Medulla oblongata (tissue), 1 donor: ENCODE data around the gene TIMP4.

Experiments used
- DNase-seq: peaks from one replicate; pipeline ENCODE4 v3.0.0-alpha.2; 2015; ENCODE audit errors: extremely low spot score

The TIMP4 gene

DNA sequence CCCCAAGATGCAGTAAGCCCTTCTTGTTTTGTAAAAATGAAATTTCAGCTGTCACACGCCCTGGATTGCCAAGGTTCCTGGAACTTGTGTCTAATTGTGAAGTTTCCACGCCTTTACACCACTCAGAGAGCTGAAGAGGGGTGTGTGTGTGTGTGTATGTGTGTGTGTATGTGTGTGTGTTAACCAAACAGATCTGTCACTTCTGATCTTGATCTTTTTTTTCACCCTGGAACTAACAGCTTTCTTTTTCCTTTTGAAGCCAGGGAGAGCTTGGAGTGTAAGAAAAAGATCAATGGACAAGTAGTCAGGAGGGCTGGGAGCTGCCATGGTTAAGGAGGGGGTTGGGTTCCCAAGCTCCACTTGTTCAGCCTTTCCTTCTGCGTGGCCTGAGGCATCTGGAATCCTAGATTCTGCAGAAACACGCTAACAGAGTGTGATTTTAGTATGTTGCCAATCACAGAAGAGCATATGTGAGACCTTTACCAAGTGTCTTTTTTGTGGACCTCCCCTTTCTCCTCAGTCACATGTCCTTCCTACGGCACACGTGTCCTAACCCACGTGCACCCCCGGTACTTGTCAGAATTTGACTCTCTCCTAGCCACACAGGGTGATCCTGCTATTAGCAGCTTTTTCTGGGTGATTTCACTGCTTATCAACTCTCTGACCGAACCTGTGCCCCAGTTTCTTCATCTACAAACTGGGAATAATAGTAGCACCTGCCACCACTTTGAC, 11.5 kb downstream of the TIMP4 start:
- DNase-seq, result no peak

DNA sequence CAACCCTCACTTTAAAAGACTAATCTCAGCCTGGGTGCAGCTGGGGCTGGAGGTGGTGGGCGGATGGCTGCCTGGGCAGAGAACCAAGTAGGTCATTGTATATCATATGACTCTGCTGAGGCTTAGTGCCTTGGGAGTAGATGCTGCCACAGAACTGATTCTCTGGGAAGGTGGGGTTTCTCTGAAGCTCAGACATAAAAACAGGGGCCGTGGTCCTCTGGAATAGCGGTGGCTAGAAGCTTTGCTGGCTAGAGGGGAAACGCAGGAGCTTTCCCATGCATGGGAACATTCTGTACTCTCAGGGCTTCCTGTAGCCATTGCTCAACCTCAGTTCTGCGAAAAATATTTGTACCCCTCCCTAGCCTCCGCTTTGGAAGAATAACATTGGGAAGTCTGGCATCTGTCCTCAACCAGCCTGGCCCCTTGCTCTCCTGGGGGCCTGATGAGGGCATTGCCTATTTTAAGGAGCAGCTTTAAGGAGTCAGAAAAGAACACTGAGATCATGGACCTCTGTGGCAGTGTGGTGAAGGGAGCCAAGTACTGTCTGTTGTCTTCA, 14.7 kb downstream of the TIMP4 start:
- peak; percentile 21 for DNase-seq

DNA sequence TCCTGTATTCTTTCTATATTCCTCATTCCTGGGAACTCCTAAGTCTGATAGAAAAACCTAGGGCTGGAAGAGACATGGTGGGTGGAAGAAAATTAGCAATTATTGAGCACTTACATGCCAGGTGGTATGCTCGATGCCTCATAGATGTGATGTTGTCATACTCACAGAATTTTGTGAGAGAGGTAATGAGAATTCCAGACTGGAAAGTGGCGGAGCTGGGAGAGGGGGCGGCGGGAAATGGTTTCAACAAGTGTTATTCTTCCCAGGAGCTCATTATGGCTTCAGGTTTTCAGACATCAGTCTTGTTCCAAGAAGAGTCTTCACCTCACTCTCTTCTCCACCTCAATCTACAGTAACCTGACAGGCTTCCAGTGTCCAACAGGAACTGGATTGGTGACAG, 16.2 kb downstream of the TIMP4 start:
- no peak for DNase-seq

DNA sequence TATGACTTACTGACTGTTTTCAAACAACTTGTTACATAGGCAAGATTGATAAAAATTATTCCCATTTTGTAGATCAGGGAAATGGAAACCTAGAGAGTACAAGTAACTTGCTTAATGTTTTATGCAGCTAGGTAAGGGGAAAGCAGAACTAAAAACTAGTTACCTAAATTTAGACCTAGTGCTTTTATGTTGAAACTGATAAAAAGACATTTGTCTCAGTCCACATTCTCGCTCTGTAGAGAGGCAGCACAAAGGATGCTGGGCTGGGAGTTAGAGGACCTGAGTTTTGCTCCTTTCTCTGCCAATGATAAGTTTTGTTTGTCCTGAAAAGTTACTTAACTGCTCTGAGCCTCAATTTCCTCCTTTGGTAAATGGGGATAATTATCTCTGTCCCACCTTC, 17.4 kb downstream of the TIMP4 start:
- no peak for DNase-seq

DNA sequence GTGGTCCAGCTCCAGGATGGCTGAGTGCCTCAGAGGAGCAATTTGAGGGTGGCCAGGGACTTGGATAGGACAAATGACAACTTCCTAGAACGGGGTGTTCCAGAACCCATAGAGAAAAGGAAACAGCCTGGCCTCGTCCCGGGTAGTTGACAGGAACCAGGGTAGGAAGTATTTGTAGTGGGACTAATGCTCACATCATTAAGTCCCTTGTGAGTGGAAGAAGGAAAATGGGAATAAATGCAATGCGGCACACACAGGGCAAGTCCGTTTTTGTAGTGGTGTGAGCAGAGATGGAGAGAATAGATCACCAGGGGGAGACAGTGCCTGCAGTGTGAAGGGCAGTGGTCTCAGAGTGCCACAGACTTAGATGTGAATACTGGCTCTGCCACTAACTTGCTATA, 19.6 kb downstream of the TIMP4 start:
- DNase-seq, result peak; percentile 34

DNA sequence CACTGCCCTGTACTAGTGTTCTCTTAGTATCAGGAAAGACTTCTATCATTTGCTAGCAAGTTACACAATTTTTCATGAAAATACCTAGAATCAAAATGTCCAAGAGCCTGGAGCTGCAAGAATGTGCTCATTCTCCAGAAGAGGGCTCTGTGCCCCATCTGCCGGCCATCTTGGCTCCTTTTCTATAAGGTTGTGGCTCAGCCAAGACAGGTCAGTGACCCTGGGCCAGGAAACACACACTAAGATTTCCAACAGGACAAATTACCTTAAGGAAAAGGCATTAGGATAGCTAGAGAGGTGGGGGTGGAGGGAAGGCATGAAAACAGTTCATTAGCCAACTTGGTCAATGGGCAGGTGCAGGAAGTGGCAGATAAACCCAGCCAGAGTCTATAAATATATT, 20.7 kb downstream of the TIMP4 start:
- no peak for DNase-seq

DNA sequence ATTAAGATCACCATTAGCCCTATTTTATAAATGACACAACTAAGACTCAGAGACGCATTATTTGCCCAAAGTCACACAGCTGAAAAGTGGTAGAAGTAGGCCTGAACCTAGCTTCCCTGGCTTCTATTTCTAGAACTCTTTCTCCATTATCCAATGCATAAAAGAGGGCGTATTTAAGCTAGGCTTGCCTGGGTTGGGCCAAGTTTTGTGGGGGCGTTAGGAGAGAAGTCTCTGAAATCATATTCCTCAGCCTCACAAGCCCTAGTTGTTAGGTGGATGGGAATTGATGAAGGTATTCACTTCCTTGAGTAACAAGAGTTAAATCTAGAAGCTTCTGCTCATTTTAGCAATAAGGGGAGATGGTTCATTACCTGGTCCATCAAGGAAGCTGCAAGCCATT, 22.3 kb downstream of the TIMP4 start:
- DNase-seq, result no peak

DNA sequence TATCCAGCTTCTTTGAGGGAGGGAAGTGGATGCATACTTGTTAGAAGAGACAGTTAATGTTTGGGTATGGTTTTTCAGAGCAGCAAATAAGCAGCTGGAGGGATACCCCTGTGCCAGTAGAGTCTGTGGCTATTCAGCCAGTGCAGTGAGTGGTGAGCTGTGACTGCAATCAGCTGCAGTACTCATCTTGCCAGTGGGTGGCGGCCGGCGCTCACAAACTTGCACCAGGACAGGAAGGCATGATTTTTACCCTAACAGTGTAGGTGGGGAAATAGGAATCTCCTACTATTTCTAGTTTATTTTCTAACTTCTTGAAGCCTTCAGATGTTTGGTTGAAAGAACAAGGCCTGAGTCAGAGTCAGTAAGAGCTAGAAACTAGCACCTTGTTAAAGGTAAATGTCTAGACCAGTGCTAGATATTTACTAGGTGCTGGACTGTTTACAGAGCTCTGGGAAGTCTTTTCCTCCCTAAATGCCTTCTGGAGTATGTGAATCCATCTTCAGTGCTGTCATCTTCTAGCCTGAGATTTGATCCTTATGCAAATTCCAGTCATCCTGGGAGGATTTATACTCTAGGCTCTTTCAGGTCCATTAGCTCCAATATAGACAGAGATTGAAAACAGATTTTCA, 23.6 kb downstream of the TIMP4 start:
- peak; percentile 72 for DNase-seq

DNA sequence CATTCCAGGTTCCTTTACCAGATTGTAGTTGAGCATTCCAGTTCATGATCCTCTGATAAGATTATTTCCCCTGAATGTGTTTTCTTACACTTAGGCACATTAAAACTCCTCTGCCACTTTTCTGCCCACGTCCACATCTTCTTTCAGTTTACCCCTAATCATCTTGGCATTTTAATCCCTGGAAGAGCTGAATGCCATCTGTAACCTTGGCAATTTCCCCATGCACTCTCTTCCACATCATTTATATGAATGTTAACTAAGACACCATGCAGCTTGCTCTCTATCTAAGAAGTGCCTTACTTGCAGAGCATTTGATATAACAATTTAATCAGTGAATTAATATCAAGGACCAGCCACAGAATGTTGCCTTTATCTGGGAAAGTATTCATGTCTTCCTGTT, 25.8 kb downstream of the TIMP4 start:
- DNase-seq, result no peak

DNA sequence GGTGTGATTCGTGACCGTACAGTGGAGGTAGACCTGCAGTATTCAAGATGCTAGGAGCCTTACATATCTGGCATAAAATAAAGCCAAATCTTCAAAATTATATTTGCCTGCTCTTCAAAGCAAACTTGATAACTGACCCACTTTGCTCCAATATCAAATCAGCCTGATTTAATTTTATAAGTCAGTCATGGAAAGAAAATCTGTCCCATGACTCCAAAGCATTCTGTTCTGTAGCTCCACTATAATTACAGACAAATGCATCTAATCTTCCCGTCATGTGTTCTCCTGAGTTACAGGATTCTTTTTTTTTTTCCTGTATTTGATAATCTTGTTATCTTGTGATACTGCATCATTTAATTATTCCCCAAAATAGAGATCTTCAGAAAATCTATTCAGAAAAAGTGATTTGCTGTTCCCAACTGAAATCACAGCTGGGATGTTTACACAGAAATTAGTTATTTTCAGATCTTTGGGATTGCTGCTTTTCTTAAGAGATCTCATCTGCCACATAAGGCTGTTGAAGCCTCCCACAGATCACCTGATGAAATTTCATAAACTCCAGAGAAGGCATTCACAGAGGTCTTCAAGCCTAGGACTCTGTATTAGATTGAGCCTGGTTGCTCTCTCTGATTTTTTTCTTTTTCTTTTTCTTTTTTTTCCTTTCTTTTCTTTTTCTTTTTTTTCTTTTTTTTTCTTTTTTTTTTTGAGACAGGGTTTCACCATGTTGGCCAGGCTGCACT, 27.2 kb downstream of the TIMP4 start:
- no peak for DNase-seq

DNA sequence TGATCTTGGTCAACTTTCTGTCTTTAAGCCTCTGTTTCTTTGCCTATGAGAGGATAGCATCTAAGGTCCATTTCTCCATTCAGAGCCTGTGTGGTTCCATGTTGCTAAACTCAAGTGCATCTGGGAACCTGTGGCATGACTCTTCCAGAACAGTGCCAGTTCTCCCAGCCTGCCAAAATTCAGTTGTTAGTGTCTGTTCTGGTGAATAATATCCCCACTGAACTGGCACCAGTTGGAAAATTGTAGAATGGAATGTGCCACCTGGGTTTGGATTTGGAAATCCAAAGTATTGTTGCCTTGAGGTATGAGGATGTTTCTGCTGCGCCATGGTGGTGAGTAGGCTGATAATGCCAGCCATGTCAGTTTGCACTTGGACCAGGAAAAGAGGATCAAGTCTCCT, 31.3 kb downstream of the TIMP4 start:
- DNase-seq, result no peak

DNA sequence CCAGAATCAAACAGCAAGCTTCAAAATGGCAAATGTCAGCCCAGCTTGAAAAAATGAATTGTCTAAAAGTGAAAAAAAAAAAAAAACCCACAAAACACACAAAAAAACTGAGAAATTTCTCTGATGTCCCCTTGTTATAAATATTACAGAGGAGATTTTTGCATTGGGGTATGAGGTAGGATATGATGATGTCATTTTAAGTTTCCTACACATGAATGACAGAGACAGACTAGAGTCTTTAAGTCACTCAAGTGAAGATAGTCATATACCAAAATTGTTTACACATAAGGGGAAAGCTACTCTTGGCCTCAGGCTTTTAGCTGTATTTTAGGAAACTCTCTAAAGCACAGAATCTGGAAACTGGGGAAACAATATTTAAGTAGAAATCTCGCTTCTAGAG, 32.9 kb downstream of the TIMP4 start:
- no peak for DNase-seq

DNA sequence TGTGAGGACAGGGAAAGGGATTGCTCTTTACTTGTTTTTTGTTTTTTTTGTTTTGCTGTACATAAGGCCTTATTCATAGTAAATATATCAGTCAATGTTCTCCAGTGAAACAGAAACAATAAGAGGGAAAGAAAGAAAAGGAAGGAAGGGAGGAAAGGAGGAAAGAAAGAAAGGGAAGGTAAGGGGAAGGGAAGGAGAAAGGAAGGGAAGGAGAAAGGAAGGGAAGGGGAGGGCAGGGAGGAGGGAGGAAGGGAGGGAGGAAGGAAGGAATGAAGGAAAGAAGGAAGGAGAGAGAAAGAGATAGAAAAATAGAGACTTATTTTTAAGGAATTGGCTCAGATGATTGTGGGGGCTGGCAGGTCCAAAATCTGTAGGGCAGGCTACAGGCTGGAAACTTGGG, 37.2 kb downstream of the TIMP4 start:
- no peak for DNase-seq

DNA sequence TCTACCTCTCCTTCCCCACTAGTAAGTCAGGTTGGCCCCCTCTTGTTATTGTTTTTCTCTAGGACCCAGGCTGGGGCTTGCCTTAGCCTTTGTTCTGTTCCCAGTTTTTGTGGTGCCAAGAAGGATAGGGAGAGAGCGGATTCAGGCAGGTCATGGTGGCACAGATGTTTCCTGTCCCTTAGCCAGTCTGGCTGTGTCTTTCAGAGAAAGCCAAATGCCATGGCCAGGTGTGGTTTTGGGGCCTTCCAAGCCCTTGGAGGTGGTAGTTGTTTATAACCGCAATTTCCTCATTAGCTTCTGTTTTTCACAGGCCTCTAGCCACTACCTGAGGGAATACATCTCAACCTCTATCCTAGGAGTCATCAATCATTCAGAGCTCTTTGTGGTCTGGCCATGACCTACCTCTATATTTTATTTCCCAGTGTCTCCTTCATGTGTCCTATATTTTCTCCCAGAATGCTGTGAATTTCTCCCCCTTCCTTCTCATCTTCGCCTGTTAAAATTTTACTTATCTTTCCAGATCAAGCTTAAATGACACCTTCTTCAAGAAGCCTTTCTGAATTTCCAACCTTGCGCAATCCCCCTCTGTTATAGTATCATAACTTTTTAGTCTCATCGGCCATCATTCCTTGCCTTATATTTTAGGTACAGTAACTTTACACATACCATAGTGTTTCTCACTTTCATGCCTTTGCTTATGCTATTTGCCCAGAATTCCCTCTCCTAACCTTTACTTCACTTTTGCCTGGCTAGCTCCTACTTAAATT, 38.2 kb downstream of the TIMP4 start:
- no peak for DNase-seq

DNA sequence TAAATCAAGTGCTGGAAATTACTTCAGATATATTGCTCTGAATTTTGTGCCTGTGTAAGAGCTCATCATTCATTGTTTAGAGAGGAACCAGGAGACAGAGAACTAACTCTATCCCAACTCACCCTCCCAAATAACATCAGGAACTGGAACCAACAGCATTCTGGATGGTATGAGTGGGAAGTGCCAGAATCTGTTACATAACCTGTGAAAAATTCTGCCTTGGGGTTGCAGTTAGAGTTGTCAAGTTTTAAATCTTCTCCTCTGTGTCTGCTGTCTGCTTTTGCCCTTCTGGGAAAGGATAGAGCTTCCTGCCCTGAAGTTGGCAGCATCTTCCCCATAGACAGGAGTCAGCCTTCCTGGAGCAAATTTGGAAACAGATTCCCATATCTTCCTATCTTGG, 41.2 kb downstream of the TIMP4 start:
- no peak for DNase-seq

DNA sequence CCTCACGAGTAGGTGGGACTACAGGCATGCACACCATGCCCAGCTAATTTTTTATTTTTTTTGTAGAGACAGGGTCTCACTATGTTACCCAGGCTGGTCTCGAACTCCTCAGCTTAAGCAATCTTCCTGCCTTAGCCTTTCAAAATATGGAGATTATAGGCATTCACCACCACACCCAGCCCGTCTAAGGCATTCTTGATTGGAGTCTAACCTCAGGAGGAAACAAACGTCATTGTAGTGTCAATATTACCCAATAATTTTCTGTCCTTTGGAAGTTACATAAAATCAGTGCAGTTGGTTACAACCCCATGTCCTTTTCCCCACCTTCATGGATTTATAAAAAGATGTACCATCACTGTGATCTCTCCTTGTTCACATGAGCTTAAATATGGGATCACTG, 41.8 kb downstream of the TIMP4 start:
- no peak for DNase-seq

DNA sequence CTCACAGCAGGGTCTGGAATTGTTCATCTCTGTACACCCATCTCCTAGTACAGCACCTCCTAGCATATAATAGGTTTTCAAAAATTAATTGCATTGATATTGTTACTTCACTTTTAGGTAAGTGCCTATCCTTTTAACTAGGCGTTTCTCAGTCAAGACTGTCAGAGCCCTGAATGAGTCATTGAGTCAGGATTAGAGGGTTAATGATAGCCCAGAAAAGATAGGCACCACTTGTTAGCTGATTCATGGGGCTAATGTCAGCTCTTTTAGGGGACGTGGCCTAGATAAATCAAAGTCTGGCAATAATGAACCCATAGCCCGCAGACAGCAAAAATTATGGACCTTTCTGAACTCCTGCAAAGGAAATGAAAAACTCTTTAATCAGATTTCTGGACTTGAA, 42.9 kb downstream of the TIMP4 start:
- no peak for DNase-seq

DNA sequence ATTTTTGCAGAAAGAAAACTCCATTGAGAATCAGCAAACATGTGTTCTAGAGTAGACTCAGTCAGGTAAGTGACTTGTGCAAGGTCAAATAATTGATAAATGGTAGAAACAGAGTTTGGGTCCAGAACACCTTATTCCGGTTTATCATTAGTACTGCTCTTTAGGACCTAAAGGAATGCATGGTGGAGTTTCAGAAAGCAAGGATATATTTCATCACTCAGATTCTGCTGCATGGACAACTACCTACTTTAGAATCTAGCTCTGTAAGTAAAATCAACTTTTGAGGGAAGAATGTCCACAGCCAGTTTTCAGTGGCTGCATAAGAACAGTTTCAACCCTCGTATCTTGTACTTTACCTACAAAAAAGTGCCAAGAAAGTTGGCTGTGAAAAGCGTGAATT, 43.6 kb downstream of the TIMP4 start:
- no peak for DNase-seq

DNA sequence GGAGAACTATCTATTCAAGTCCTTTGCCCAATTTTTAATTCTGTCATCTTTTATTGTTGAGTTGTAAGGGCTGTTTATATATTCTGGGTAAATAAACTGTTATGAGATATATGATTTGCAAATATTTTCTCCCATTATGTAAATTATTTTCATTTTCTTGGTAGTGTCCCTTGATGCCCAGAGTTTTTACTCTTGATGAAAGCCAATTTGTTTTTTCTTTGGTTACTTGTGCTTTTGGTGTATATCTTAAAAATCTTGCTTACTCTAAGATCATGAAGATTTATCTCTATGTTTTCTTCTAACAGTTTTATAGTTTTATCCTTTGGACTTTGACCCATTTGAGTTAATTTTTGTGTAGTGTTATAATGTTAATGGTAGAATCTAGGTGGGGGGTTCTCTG, 44.5 kb downstream of the TIMP4 start:
- no peak for DNase-seq

DNA sequence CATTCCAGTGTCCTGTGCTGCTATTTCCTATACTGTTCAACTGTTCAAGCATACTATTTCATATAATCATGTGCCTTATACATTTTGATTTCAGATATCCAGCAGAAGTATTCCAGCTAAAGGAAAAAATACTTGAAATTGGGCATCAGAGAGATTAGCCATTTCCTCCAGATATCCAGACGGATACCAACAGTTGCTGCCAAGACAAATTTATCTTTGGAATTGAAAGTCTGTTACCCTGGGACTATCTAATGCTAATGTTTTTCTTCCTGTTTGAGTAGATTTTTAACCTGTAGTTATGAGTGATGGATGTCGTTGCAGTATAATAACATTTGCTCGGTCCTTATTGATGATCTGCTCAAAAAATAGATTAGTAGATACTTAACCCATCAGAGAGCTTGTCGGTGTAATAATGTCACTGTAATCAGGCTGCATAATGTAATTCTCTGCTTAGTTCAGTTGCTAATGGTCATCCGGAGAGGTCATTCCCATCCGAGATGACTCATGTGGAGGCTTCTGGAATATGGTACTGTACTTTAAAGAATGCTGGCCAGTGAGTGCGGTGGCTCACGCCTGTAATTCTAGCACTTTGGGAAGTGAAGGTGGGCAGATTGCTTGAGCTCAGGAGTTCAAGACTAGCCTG, 51.5 kb downstream of the TIMP4 start:
- DNase-seq, result no peak
